CD4-positive, alpha-beta T cell treated with Interleukin-17A for 4 hours (primary cell): ENCODE measurements around the gene COL6A2.
"Not testable (repeated sequence)": the region's sequence is repeated elsewhere in the genome, so short reads cannot be mapped to it uniquely, and the experiment has no call there.

Source experiments
- DNase-seq: peaks from one replicate; pipeline ENCODE4 v3.0.0-alpha.2; 2020; ENCODE audit warnings: mixed read lengths

COL6A2 gene

GRCh38 chr21:46061063-46061462 lies 36.8 kb upstream of the COL6A2 start:
- DNase-seq = no peak

GRCh38 chr21:46061518-46061917 lies 36.4 kb upstream of the COL6A2 start:
- no peak for DNase-seq

GRCh38 chr21:46061950-46062349 lies 36.0 kb upstream of the COL6A2 start:
- no peak for DNase-seq

DNA sequence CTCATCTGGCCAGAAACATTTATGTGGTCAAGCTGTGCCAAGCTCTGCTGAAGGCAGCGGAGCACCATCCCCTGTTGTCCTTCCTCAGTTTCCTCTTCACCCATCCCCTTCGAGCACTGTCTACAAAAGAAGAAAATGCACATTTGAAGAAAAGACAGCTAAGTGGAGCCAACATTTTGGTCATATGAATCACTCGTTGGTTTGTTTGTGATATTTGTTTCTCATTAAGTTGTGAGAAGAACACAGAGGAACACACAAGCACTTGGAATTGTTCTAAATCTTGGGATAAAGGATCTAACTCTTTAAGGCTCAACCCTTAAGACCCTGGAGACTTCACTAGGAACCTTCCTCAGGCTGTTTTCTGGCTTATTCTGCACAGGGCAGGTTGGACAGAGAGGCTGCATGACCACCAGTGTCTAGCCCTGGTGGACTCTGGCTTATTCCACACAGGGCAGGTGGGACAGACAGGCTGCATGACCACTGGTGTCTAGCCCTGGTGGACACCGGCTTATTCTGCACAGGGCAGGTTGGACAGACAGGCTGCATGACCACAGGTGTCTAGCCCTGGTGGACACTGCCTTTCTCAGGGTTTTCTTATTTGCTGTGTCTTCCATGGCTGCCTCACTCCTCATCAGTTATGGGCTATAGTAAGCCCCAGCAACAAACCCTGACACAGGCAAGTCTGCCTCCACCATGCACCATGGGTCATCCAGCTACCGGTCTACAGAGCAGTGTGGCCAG lies 35.3 kb upstream of the COL6A2 start:
- no peak for DNase-seq

- DNase-seq = no peak
These were observed 34.7 kb upstream of the COL6A2 start for GRCh38 chr21:46063227-46063626.

DNA sequence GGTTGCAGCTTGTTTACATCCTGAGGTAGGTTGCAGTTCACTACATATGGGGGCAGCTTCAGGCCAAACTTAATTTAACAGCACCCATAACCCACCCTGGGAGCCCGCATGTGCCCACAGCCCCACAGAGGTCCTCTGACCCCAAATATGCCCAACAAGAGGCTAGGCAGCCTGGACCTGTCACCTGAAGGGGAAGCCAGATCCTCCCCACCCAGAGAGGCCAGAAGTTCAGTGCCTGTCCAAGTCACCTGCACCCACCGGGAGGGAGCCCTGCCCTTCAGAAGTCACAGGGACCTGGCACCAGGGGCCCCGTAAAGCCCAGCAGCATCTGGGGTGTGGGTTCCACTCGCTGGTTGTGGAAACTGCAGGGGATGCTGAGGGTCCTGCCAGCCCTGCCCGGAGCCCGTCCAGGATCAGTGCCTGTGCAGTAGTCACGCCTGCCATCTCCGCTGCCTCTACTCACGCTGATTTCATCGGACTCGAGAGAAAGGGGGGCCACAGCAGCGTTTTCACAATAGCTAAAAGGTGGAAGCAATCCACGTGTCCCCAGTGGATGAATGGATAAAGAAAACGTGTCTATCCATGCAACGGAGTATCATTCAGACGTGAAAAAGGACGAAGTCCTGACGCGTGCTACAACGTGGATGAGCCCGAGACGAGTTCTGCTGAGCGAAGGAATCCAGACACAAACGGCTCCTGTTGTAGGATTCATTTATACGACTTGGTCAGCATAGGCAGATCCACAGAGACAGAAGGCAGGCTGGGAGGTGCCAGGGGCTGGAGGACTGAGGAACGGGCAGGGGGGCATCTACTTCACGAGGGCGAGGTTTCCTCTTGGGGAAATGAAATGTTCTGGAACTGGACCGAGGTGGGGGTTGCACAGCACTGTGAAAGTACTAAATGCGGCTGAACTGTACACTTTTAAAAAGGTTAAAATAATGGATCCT lies 33.9 kb upstream of the COL6A2 start:
- DNase-seq = no peak

DNA sequence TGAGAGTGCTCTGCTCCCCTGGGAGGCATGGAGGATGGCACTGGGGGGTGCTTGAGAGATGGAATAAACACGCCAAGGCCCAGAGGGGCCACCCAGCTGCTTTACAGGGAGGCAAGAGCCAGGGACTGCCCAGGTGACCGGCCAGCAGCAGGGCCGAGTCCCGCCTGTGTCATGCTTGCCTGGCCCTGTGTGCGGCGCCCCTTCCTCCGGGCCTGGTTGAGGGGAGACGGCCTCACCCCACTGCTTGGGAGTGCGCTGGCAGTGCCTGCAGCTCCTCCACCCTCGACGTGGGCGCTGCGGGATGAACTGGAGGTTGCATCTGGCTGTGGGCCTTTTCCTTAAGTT lies 33.1 kb upstream of the COL6A2 start:
- no peak for DNase-seq

GRCh38 chr21:46065215-46065913 lies 32.5 kb upstream of the COL6A2 start:
- DNase-seq = no peak

GRCh38 chr21:46065914-46066551 lies 31.9 kb upstream of the COL6A2 start:
- DNase-seq = no peak

- DNase-seq = no peak
These were observed 31.2 kb upstream of the COL6A2 start for GRCh38 chr21:46066591-46067331.

DNA sequence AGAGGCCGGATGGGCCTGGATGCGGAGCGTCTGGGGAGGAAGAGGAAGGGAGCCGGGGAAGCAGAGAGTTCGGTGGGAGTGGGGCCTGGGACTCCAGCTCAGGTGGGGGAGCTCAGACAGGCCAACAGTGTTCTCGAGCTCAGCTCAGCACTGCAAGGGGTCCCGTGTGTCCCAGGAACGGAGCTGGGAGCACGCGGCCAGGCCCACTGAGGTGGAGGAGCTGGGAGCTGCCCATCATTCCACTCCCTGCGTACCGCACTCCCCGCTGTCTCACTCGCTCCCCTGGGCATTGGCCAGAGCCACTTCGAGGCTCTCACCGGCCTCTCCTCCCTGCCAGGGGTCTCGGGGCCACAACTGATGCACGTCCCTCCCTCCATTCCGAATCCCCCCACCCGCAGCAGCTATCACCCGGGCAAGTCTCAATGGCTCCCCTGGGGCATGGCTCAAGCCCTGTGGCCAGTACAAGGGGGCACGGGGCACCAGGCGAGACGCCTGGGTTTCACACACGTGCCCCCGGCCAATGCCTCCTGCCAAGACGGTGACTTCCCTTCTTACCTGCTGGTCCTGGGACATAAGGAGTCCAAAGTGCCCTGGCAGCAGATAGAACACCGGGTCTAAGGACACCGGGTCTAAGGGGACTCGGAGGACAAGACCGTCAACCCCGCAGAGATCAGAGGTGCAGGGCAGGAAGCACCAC lies 30.3 kb upstream of the COL6A2 start:
- DNase-seq = no peak

DNA sequence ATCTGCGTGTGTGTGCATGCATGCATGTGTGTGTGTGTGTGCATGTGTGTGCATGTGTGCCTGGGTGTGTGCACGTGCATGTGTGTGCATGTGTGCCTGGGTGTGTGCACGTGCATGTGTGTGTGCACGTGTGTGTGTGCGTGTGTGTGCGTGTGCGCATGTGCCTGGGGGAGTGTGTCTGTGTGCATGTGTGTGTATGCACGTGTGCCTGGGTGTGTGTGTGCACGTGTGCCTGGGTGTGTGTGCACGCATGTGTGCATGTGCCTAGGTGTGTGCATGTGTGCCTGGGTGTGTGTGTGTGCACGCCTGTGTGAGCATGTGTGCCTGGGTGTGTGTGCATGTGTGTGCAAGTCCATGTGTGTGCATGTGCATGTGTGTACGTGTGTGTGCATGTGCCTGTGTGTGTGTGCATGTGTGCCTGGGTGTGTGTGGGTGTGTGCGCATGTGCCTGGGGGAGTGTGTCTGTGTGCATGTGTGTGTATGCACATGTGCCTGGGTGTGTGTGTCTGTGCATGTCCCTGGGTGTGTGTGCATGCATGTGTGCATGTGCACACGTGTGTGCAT lies 29.3 kb upstream of the COL6A2 start:
- no peak for DNase-seq

GRCh38 chr21:46069166-46069565 lies 28.7 kb upstream of the COL6A2 start:
- no peak for DNase-seq

- DNase-seq = no peak
These were observed 28.1 kb upstream of the COL6A2 start for GRCh38 chr21:46069719-46070279.

DNA sequence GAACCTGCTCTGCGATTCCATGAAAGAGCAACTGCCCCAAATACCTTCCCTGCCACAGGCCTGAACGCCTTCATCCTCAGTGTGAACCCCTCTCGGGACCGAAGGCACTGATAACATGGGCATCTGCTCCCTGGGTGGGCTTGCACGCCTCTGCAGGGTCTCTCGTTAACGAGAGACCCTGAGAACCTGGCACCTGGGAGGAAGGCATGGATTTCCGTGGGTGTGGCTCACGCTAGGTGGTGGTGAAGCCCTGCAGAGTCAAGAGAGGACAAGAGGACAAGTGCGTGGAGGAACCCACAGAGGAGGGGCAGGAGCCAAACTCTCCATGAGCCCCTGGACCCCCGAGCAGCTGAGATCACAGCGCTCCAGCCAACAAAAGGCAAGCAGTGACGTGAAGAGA lies 26.8 kb upstream of the COL6A2 start:
- no peak for DNase-seq

GRCh38 chr21:46076724-46077123 lies 21.2 kb upstream of the COL6A2 start:
- DNase-seq = not testable (repeated sequence)

- DNase-seq = no peak
These were observed 20.2 kb upstream of the COL6A2 start for GRCh38 chr21:46077674-46078101.

DNA sequence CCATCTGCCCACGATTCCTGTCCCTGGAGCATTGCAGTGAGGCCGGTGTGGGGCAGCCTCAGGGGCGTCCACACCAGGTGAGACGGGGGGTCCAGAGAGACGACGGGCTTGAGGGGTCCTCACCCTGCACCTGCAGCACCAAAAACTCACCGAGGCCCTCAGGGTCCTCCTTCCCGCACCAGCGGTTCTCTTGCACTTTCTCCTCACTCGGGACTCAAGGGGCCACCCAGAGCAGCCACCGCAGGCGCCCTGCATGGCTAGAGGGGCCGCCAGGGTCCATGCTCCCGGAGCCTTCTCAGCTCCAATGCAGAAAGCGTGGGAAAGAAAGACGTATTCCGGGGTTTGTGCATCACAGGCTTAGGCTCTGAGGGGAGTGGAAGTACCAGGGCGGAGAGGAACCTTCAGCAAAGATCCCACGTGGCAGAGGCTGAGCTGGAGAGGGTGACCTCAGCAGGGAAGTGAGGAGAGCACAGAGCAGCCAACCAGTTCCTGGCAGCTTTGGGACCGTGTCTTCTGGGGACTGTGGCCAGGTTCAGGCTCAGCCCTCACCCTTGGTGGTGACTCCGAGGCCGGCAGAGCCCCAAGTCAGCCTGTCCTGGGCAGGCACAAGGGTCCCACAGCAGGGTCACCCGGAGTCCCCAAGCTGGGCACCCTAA lies 19.5 kb upstream of the COL6A2 start:
- DNase-seq = no peak

DNA sequence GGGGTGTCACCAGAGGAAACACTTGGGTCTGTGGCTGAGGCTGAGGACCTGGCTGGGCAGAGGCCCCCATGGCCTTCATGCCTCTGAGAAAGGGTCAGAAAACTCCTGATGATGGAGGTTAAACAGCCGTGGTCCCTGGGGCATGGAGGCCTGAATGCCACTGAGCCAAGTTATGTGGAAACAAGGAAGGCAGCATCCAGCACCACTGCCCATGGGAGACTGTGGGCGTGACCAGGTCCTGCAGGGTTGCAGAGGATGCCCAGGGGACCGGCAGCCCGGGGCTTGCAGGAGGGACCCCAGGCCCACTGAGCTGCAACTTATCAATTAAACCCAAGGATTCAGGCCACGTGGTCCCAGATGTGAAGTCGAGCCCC lies 18.9 kb upstream of the COL6A2 start:
- DNase-seq = no peak
